K562 (cell line): ENCODE results near the gene TMEM184C. TPM values are rescaled to one million over a fixed set of nuclear protein-coding genes. Genes with fewer than 3 reads are reported as not detected.

ENCODE experiments used
- ATAC-seq: fragments of 200-7000 bp; cut with Tn5 transposase; 3 replicates; pipeline ENCODE4 v1.9.1; 2020; ENCODE audit warnings: moderate library complexity
- BruUV-seq: library from RNA; stranded (reverse); fragments of 400-500 nt; replicated peaks from 2 replicates; lab custom pipeline; 2021; lab: Mats Ljungman, UMichigan
- CTCF ChIA-PET: fragments of 300-600 bp; formaldehyde crosslinking; extraction: SDS; loops from one replicate; lab custom pipeline; 2021; ENCODE audit warnings: low intra/inter-chr PET ratio; lab: Yijun Ruan, JAX
- POLR2A ChIA-PET: fragments of 300-600, 350-650 bp; sonication (Branson Sonifier 250); formaldehyde crosslinking; extraction: SDS; loops from one replicate; lab custom pipeline; 2021; ENCODE audit warnings: antibody characterized with exemption, inconsistent platforms; lab: Yijun Ruan, JAX
- DNase-seq, 4 experiments: peaks; one replicate each; pipeline versions ENCODE4 v3.0.0 to v3.0.0-alpha.2; 2011 to 2018; ENCODE audit warnings: low spot score in 3 of 4, mixed read lengths in 3 of 4; ENCODE audit errors: extremely low read depth in 1 of 4
- FAIRE-seq: peaks from 2 replicates; lab custom pipeline; 2011; peaks lifted over from hg19 to GRCh38; lab: Jason Lieb, UNC
- H2AFZ ChIP-seq: 2 replicates; pipeline ENCODE4 v1.6.0; 2011; ENCODE audit warnings: low read depth, low read length, control low read depth, inconsistent platforms
- H3K27ac ChIP-seq: fragments of 200-600 bp; 3 replicates; pipeline ENCODE4 v1.8.0; 2011; ENCODE audit warnings: low read depth, mild to moderate bottlenecking, control low read depth, inconsistent platforms, low read length, moderate library complexity, mixed read lengths; ENCODE audit errors: extremely low read depth
- H3K27me3 ChIP-seq, 2 experiments: fragments of 300-600 bp in 1 of 2; 2 replicates in 1 of 2; 3 replicates in 1 of 2; pipeline versions ENCODE4 v1.6.0 to v1.8.0; 2011; ENCODE audit warnings: inconsistent platforms in 2 of 2, low read length in 2 of 2, mild to moderate bottlenecking in 1 of 2, mixed read lengths in 1 of 2, moderate library complexity in 1 of 2; ENCODE audit not compliant: control insufficient read depth in 2 of 2, insufficient read depth in 2 of 2
- H3K36me3 ChIP-seq: fragments of 300-600 bp; 3 replicates; pipeline ENCODE4 v1.8.0; 2011; ENCODE audit warnings: mild to moderate bottlenecking, low read length, inconsistent platforms; ENCODE audit not compliant: control insufficient read depth, insufficient read depth
- H3K4me1 ChIP-seq, 2 experiments: fragments of 200-600 bp in 1 of 2; replicated peaks in 1 of 2; 2 replicates in 1 of 2; 3 replicates in 1 of 2; pipeline versions ENCODE4 v1.5.1 to v1.8.0; 2011; ENCODE audit warnings: inconsistent platforms in 2 of 2, low read length in 2 of 2, mild to moderate bottlenecking in 1 of 2, mixed read lengths in 1 of 2, moderate library complexity in 1 of 2; ENCODE audit not compliant: control insufficient read depth in 2 of 2, insufficient read depth in 2 of 2
- H3K4me2 ChIP-seq: 2 replicates; pipeline ENCODE4 v1.6.1; 2011; ENCODE audit warnings: low read length, control low read depth, inconsistent platforms, mixed read lengths; ENCODE audit not compliant: insufficient read depth
- H3K4me3 ChIP-seq: fragments of 200-600 bp; sonication (generic), shearing (Covaris generic); 2 replicates; pipeline ENCODE4 v1.5.1; 2016; ENCODE audit warnings: control low read depth, inconsistent platforms
- H3K79me2 ChIP-seq: fragments of 200-600 bp; 3 replicates; pipeline ENCODE4 v1.8.0; 2011; ENCODE audit warnings: low read length, inconsistent platforms; ENCODE audit not compliant: control insufficient read depth, insufficient read depth
- H3K9ac ChIP-seq, 2 experiments: 2 replicates each; pipeline versions ENCODE4 v1.6.0 to v1.6.1; 2011; ENCODE audit warnings: low read depth in 2 of 2, low read length in 2 of 2, control low read depth in 1 of 2, inconsistent platforms in 1 of 2, mild to moderate bottlenecking in 1 of 2, mixed read lengths in 1 of 2; ENCODE audit not compliant: insufficient read depth in 1 of 2
- H3K9me1 ChIP-seq: one replicate; pipeline ENCODE4 v1.6.0; 2011; ENCODE audit warnings: inconsistent platforms, mild to moderate bottlenecking, low read length, moderate library complexity; ENCODE audit not compliant: control insufficient read depth, insufficient read depth
- H3K9me3 ChIP-seq: replicated peaks from 2 replicates; pipeline ENCODE4 v1.5.1; 2011; ENCODE audit warnings: low read depth, low read length, inconsistent platforms; ENCODE audit not compliant: control insufficient read depth, insufficient read depth
- H4K20me1 ChIP-seq: replicated peaks from 2 replicates; pipeline ENCODE4 v1.6.1; 2011; ENCODE audit warnings: low read length, inconsistent platforms, mixed read lengths; ENCODE audit not compliant: control insufficient read depth, insufficient read depth
- CBFA2T2 ChIP-seq: fragments of 450-650 bp; conservative IDR thresholded peaks from 2 replicates; pipeline ENCODE4 v1.6.1; 2017; ENCODE audit warnings: mild to moderate bottlenecking
- ESRRB ChIP-seq: fragments of 250-450 bp; sonication (Bioruptor Pico); IDR thresholded peaks from 2 replicates; pipeline ENCODE4 v1.5.0; 2020; ENCODE audit warnings: mild to moderate bottlenecking, moderate library complexity, borderline replicate concordance
- HMG20A ChIP-seq: fragments of 450-650 bp; formaldehyde crosslinking; conservative IDR thresholded peaks from 2 replicates; pipeline ENCODE4 v1.4.0; 2020; ENCODE audit warnings: mild to moderate bottlenecking, mixed read lengths
- KLF6 ChIP-seq: fragments of 250-450 bp; sonication (Bioruptor Pico); IDR thresholded peaks from 2 replicates; pipeline ENCODE4 v1.4.0; 2020; ENCODE audit warnings: mild to moderate bottlenecking, moderate library complexity, borderline replicate concordance
- NFATC3 ChIP-seq: fragments of 450-650 bp; IDR thresholded peaks from 2 replicates; pipeline ENCODE4 v1.6.1; 2017; ENCODE audit warnings: mild to moderate bottlenecking
- PCBP1 ChIP-seq: fragments of 200-400 bp; formaldehyde crosslinking; IDR thresholded peaks from 2 replicates; pipeline ENCODE4 v1.6.1; 2018; ENCODE audit warnings: mild to moderate bottlenecking, low read depth, low read length; ENCODE audit not compliant: poor library complexity, severe bottlenecking
- PKNOX1 ChIP-seq: fragments of 450-650 bp; IDR thresholded peaks from 2 replicates; pipeline ENCODE4 v1.6.1; 2016
- SP1 ChIP-seq: sonication (generic); formaldehyde crosslinking; IDR thresholded peaks from 2 replicates; pipeline ENCODE4 v1.8.1; 2022; ENCODE audit warnings: mild to moderate bottlenecking, missing genetic modification reagents
- in situ Hi-C: fragments of 300-500 bp; cut with MboI; formaldehyde crosslinking; loops from 4 replicates; pipeline ENCODE4 v1.15.0; 2018; ENCODE audit warnings: inconsistent platforms, mixed read lengths
- intact Hi-C: fragments of 100-400 bp; cut with micrococcal nuclease; formaldehyde crosslinking; loops from 2 replicates; pipeline ENCODE4 v1.14.2; 2022
- polyA plus RNA-seq, 8 experiments: library from polyadenylated mRNA; depleted of rRNA in 4 of 8; stranded (reverse) in 5 of 8; unstranded in 3 of 8; fragments of >200 nt; fragmentation: Nextera tagmentation in 2 of 8; fragmentation: Illumina TruSeq in 1 of 8; extraction: Ambion mirVana in 2 of 8; extraction: Trizol in 1 of 8; gene quantifications; 2 replicates each; pipeline versions ENCODE4 v1.2.1 to v1.2.3, GENCODE V29; 2011 to 2014; ENCODE audit warnings: inconsistent platforms in 1 of 8, missing spikeins in 1 of 8
- total RNA-seq, 7 experiments: library from RNA; depleted of rRNA in 6 of 7; stranded (reverse); fragments of >200 nt in 6 of 7; fragmentation: Illumina TruSeq in 2 of 7; extraction: Trizol in 2 of 7; gene quantifications; 2 replicates each; pipeline versions ENCODE4 v1.2.1 to v1.2.3, GENCODE V29; 2011 to 2021; ENCODE audit warnings: low replicate concordance in 1 of 7

TMEM184C gene
- total and polyA plus RNA-seq, 9 of the 15 experiments (the other 6 are each of a cell fraction or from before 2014, with no cell fraction given), result 3.9 to 24.2 (median 18.2) TPM

DNA sequence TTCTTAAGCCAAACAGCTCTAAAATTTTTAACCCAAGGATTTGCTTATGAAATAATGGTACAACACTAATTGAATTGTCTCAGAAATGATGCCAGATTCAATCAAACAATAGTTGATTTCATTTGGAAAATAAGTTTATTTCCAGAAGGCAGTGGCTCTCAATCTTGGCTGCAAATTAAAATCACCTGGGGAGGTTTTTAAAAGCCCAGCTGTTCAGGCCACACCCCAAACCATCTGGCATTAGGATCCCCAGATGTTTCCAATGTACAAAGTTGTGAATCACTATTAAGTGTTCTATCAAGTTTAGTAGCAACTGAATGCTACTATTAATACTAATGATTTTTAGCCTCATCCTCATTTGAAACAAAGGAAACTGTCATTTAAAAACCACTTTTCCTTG is 22.2 kb downstream of the TMEM184C start:
- ChIA-PET CTCF (no interaction called here), POLR2A (no interaction called here)
- H3K9me3 ChIP-seq, result no peaks in the 10 kb centered on the region
- intact Hi-C loops, result no loop called here
- no peak overlapping the region for H2AFZ ChIP-seq
- H3K4me1 ChIP-seq, result no peaks in the 10 kb centered on the region
- no peaks in the 10 kb centered on the region for H3K9me1 ChIP-seq
- no TSS peak for BruUV-seq
- H3K9ac ChIP-seq, result no peak overlapping the region
- no peak overlapping the region for H3K27ac ChIP-seq
- TF ChIP-seq PKNOX1, result no peak
- no peak for TF ChIP-seq HMG20A
- no peak for TF ChIP-seq ESRRB
- no peak for TF ChIP-seq NFATC3
- TF ChIP-seq CBFA2T2, result no peak
- TF ChIP-seq SP1 (CRISPR knock-in tag), result no peak
- no peak for TF ChIP-seq KLF6 (CRISPR knock-in tag)
- no peak for TF ChIP-seq PCBP1
- no peaks in the 10 kb centered on the region for H4K20me1 ChIP-seq
- no peak for DNase-seq
- no peak for ATAC-seq
- H3K36me3 ChIP-seq, result peaks cover 48% of the 10 kb centered on the region
- H3K4me3 ChIP-seq, result no peak overlapping the region
- peaks cover 7% of the 10 kb centered on the region; the same call in 2 of the 3 replicates for H3K79me2 ChIP-seq
- FAIRE-seq, result no peak
- H3K27me3 ChIP-seq, result no peaks in the 10 kb centered on the region
- H3K4me2 ChIP-seq, result no peak overlapping the region
- in situ Hi-C loops, result no loop called here
